Left hindlimb (tissue), 1 donor: Measurements from ENCODE around the gene VTI1A.
"Not testable (repeated sequence)": the region's sequence is repeated elsewhere in the genome, so short reads cannot be mapped to it uniquely, and the experiment has no call there.

Experiments
- DNase-seq: peaks from one replicate; pipeline ENCODE4 v3.0.0-alpha.2; 2018

Gene VTI1A

GRCh38 chr10:112454910-112455779, 8.1 kb downstream of the VTI1A start:
- no peak for DNase-seq

GRCh38 chr10:112456533-112456932, 9.5 kb downstream of the VTI1A start:
- DNase-seq = no peak

DNA sequence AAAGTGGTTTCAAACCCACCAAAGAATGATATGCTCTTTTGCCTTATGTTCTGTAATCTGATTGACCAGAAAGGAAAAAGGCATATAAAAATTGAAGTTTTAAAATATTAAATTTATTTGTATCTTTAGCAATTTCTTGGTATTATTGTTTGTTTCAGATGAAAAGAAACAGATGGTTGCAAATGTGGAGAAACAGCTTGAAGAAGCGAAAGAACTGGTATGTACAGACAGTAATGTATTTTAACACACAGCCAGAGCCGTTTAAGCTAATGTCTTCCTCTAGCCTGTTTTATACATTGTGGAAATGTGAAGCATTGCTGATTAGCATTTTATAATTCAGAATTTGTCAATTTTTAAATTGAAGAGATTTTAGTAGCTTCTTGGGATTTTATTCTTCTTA, 13.4 kb downstream of the VTI1A start:
- DNase-seq = no peak

GRCh38 chr10:112461029-112461887, 14.2 kb downstream of the VTI1A start:
- no peak for DNase-seq

- DNase-seq = not testable (repeated sequence)
Measured at GRCh38 chr10:112464074-112464473, 17.1 kb downstream of the VTI1A start.

DNA sequence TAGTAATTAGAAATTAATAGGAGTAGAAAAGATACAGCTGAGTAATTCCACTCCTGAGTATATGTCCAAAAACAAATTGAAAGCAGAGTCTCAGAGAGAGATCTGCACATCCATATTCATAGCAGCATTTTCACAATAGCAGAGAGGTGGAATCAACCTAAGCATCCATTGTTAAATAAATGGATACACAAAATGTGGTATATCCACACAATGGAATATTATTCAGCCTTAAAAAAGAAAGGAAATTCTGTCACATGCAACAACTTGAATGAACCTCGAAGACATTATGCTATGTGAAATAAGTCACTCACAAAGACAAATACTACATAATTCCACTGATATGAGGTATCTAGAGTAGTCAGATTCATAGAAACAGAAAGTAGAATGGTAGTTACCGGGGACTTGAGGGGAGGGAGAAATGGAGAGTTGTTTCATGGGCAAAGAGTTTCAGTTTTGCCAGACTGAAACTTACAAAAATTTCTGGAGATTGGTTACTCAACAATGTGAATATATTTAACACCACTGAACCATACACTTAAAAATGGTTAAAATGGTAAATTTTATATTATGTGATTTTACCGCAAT, 18.4 kb downstream of the VTI1A start:
- DNase-seq = no peak

DNA sequence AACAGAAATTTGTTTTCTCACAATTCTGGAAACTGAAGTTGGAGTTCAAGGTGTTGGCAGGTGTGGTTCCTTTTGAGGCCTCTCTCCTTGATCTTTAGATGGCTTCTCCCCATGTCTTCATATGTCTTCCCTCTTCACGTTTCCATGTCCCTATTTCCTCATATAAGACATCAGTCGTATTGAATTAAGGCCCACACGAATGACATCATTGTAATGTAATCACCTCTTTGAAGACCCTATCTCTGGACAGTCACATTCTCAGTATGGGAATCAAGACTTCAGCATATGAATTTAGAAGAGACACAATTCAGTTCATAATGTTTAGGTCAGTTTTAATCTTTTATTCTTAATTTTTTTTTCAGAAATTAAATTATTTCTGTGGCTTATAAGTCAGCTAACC, 19.8 kb downstream of the VTI1A start:
- DNase-seq = no peak

GRCh38 chr10:112467541-112468075, 20.6 kb downstream of the VTI1A start:
- DNase-seq = no peak

GRCh38 chr10:112471878-112472487, 25.0 kb downstream of the VTI1A start:
- DNase-seq = no peak

DNA sequence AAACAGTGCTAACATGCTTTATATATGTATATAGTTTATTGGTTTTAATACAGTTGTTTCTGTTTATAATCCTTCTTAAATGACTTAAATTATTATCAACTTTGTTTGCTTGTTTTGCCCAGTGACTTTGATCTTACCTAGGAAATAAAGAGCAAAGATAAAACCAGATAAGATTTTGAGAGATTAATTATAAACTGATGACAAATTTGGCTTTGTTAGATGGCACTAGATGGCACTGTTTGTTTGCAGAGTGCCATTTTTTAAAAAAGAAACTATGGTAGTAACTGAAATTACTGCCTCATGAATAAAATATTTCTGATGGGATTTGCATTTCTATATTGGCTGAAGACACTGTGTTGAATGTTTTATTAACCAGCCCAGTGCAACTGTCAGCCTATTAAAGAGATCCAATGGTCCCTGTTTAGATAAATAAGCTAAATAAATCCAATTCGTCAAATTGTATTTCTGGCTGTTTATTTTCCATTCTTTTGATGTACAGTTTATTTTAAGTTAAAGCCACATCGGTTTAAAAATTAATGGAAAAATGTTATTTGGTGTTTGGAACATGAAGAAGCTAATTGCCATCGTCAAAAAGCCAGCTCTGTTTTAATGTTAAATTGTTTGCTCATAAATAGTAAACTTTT, 28.7 kb downstream of the VTI1A start:
- no peak for DNase-seq

- no peak for DNase-seq
Measured at GRCh38 chr10:112481602-112482001, 34.6 kb downstream of the VTI1A start.

- no peak for DNase-seq
Measured at GRCh38 chr10:112484399-112484798, 37.4 kb downstream of the VTI1A start.

- DNase-seq = no peak
Measured at GRCh38 chr10:112487964-112488363, 40.9 kb downstream of the VTI1A start.

GRCh38 chr10:112490545-112490944, 43.5 kb downstream of the VTI1A start:
- no peak for DNase-seq

GRCh38 chr10:112491144-112491543, 44.1 kb downstream of the VTI1A start:
- DNase-seq = no peak

DNA sequence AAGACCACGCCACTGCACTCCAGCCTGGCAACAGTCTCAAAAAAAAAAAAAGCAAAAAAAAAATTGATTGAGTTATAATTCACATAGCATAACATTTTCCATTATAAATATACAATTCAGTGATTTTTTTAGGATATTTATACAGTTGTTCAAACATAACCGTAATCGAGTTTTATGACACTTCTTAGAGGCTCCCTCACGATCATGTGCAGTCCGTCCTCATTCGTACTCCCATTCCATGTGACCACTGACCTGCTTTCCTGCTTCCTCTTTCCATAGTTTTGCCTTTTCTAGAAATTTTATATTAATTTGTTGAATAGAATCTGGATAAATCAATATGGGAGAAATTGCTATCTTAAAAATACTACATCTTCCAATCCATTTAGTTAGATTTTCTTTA, 45.7 kb downstream of the VTI1A start:
- no peak for DNase-seq

DNA sequence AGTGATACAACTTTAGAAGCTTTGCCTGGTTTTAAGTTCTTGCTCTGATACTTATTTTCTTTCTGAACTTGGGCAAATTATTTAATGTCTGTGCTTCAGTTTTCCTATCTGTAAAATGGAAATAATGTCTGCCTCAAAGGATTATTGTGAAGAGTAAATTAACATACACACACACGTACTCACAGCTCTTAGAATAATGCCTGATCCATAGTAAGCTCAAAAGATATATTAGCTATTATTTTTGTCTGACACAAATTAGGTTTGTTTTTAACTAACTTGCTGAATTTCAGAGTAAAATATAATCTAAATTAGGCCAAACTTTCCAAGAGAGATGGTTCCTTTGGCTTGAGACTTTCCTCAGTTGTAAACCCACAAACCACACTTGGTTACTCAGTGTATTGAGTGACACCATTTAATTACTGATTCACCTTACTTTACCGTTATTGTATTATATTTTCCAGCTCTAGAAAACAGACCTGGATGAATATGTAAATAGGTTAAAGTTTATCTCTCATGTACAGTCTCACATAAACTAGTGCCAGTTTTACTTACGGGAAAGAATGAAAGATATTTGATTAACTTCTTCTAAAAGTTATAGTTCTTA, 50.4 kb downstream of the VTI1A start:
- no peak for DNase-seq

GRCh38 chr10:112498806-112499205, 51.8 kb downstream of the VTI1A start:
- no peak for DNase-seq

DNA sequence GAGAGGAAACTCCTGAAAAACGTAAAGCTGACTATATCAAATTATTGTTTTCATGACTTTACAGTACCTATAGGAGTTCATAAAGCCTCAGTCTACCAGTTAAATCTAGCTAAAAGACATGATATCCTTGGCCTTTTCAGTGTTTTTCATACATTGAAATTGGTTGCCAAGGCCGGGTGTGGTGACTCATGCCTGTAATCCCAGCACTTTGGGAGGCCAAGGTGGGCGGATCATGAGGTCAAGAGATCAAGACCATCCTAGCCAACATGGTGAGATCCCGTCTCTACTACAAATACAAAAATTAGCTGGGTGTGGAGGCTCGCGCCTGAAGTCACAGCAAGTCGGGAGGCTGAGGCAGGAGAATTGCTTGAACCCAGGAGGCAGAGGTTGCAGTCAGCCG, 53.0 kb downstream of the VTI1A start:
- not testable (repeated sequence) for DNase-seq

DNA sequence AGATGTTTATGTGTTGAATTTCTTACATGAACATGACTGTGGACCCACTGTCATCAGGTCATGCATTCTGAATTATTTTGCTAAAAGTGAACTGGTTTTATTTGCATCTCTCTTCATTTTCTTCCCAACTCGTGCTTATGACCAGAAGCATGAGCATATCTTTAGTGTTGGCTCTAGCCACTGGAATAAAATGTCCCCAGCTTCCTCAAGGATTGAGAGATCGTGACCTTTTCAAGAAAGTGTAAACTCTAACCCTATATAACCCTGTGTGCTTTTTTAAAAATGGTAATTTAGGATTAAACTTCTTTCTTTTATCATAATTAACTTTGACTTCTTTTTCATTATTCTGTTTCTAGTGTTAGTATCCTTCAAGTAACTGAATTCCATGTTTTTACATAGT, 55.5 kb downstream of the VTI1A start:
- no peak for DNase-seq

- DNase-seq = no peak
Measured at GRCh38 chr10:112503643-112504042, 56.6 kb downstream of the VTI1A start.

DNA sequence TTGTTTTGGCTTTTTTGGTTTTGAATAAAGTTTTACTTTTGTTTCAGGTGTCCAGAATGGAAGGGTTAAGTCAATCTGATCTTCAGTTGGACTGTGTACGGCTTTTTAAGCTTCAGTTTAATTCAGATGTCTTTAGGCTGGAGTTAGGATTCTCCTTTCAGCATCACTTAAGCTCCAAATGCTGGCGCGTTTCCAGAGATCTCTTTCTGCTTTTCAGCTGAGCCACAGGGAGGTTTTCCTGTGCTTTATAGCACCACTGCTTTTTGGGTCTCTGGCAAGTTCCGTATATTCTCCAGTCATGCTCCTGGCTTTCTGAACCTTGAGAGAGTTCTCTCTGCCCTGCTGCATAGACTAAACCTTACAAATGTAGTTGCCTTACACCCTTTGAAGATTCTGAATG, 60.0 kb downstream of the VTI1A start:
- no peak for DNase-seq
